HG02943 (cell line): ENCODE results near the gene RNF113B.

Experiments
- ATAC-seq: cut with Tn5 transposase; IDR thresholded peaks from one replicate; pipeline ENCODE4 v1.9.1; 2021; ENCODE audit warnings: mild to moderate bottlenecking, low read depth, moderate library complexity; ENCODE audit not compliant: unreplicated experiment

The RNF113B gene

DNA sequence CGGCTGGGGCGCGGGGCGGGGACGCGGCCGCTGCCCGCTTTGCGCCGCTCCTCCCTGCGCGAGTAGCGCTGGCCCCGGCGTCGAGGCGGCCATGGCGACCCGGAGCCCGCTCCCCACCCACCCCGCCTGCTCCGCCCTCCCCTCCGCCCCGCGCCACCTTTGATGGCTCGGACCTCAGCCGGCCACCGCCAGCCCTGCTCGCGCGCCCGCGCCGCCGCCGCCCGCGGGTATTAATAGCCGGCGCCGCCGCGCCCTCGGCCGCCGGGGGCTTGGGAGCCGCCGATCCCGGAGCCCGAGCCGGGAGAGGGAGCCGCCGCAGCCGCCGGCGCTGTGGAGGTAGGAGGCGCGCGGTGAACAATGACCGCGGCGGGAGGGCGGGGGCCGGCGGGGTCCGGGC lies 33.9 kb downstream of the RNF113B start:
- peak; percentile 19 for ATAC-seq

DNA sequence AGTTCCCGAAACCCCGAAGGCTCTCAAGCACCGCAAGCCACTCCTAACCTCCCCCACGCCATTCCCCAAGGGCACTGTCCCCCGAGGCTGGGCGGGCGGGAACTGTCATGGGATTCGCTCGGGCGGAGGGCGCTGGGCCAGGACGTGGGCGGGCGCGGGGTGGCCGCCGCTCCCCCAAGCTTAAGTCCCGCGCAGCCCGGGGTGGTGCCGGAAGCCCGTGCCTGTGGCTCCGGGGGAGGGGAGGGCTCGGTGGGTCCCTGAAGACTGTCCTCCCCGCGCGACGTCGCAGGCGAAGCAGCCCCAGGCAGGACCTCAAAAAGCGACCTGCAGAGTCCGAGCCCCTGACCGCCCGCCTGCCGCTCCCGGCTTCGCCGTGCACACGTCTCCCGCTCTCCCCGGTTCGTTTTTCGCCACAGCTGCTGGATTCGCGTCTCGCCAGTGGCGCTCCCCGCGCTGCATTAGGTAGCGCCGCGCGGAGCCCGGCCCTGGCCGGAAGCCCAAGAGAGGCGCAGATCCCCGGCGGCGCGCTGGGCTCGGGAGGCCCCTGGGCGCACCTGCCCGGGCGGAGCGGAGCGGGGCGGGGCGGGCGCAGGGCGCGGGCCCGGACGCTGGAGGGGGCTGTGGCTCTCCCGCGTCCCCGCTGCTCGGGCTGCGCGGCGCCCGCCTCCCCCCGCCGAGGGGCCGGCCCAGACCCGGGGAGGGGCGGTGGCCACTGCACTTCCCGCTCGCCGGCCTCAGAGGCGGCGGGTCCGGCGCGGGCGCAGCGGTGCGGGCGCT lies 34.5 kb downstream of the RNF113B start, which contains the start of gene FARP1:
TSS of gene FARP1 (plus strand) at position 715 of the 777 bp plus-strand sequence. CDS start 70,149 bp downstream, outside the sequence.
- ATAC-seq, result peak; percentile 67

DNA sequence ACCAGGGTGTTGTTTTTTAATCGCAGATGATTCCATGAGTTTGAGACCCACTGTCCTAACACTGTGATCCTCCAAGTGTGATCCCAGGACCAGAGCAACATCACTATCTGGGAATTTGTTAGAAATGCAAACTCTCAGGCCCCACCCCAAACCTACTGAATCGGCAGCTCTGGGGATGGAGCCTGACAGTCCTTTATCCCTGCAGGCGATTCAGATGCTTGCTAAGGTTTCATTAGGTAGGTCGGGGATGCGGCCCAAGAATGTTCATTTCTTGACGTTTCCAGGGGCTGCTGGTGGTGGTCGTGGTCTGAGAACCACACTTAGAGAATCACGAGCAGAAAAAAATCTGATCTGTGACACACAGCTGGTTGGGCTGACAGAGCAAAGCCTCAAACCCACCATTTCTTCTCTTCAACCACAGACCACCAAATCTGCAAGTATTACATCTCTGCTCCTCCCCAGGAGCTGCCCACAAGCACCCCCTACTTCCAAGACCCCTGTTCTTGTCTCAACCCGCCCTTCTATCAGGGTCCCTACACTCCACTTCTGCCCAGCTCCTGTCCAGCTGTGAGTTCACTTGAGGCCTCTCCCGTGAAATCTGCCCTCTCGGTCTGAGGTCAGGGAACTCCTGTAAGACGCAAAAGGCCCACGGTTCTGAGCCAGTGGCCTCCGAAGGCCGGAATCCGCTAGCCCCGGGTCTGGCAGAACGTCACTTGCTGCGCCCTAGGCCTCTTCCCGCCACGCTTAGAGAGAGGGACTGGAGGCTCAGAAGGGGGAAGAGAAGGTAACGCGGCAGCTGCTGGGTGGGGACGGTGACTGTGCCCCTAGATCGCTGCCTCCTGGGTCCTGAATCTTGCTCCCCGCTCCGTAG lies 35.3 kb downstream of the RNF113B start:
- no peak for ATAC-seq

DNA sequence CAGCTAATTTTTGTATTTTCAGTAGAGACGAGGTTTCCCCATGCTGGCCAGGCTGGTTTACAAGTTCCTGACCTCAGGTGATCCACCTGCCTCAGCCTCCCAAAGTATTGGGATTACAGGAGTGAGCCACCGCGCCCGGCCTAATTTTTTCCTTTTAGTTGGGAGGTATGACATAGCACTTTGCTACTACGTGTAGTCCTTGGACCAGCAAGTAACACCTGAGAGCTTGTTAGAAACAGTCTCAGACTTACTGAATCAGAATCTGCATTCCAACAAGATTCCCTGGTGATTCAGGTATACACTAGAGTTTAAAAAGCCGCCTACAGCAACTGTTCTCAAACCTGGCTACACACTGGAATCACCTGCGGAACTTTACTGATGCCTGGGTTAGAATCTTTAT lies 36.0 kb downstream of the RNF113B start:
- no peak for ATAC-seq

DNA sequence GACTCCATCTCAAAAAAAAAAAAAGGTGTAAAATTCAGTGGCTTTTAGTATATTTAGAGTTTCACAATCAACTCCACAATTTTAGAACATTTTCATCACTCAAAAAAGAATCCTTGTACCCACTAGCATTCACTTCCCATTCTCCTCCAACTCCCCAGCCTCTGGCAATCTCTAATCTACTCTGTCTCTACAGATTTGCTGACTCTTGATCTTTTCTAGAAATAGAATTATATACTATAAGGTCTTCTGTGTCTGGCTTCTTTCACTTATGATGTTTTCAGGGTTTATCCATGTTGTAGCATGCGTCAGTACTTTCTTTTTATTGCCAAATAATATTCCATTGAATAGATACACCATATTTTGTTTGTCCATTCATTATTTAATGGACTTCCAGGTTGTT lies 42.2 kb downstream of the RNF113B start:
- no peak for ATAC-seq

DNA sequence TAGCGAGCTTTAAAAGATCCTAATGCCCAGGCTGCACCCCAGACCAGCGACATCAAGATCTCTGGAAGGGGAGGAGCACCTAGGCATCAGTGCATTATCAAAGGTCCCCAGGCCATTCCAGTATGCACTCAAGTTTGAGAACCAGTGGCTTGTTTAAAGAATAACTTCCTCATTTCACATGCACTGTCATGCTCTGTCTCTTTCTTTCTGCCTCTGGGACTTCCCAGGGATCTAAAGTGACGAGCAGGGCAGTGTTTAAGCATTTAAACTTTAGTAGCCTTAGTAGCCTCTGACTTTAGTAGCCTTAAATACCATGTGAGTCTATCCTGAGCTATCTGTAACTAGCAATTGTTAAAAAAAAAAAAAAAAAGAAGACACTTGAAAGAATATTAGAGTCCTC lies 43.1 kb downstream of the RNF113B start:
- no peak for ATAC-seq

- ATAC-seq, result no peak
Measured at GRCh38 chr13:98129059-98129746, 47.9 kb downstream of the RNF113B start.
